GM21360 (cell line): ENCODE results near the gene ITGB7.

ENCODE experiments used
- ATAC-seq: cut with Tn5 transposase; IDR thresholded peaks from one replicate; pipeline ENCODE4 v1.9.1; 2021; ENCODE audit warnings: mild to moderate bottlenecking, moderate library complexity; ENCODE audit not compliant: unreplicated experiment

Gene ITGB7

GRCh38 chr12:53231921-53232645 lies 25.0 kb upstream of the ITGB7 start, which contains the start of gene RARG:
RARG (minus strand) TSS chr12:53232209; CDS start chr12:53227545, 4,664 bp downstream.
- ATAC-seq, result no peak

- no peak for ATAC-seq
Observed at GRCh38 chr12:53231671-53231920, 24.5 kb upstream of the ITGB7 start.

GRCh38 chr12:53230108-53230845 lies 23.2 kb upstream of the ITGB7 start:
- ATAC-seq, result no peak

GRCh38 chr12:53229454-53229853 lies 22.4 kb upstream of the ITGB7 start:
- no peak for ATAC-seq

GRCh38 chr12:53227836-53228235 lies 20.8 kb upstream of the ITGB7 start:
- ATAC-seq, result no peak

- ATAC-seq, result no peak
Observed at GRCh38 chr12:53227341-53227740, 20.3 kb upstream of the ITGB7 start.

GRCh38 chr12:53226815-53227214 lies 19.8 kb upstream of the ITGB7 start:
- ATAC-seq, result no peak

GRCh38 chr12:53225635-53226424 lies 18.8 kb upstream of the ITGB7 start:
- no peak for ATAC-seq

- ATAC-seq, result no peak
Observed at GRCh38 chr12:53224897-53225634, 18.0 kb upstream of the ITGB7 start.

GRCh38 chr12:53224061-53224896 lies 17.2 kb upstream of the ITGB7 start:
- no peak for ATAC-seq

GRCh38 chr12:53223389-53224060 lies 16.5 kb upstream of the ITGB7 start:
- no peak for ATAC-seq

- ATAC-seq, result no peak
Observed at GRCh38 chr12:53222806-53223261, 15.8 kb upstream of the ITGB7 start.

GRCh38 chr12:53222170-53222721 lies 15.2 kb upstream of the ITGB7 start:
- no peak for ATAC-seq

GRCh38 chr12:53221203-53222080 lies 14.4 kb upstream of the ITGB7 start:
- ATAC-seq, result peak; percentile 18

GRCh38 chr12:53220694-53221202 lies 13.7 kb upstream of the ITGB7 start:
- peak; percentile 62 for ATAC-seq

- peak; percentile 30 for ATAC-seq
Observed at GRCh38 chr12:53219956-53220693, 13.1 kb upstream of the ITGB7 start.

GRCh38 chr12:53219292-53219955 lies 12.4 kb upstream of the ITGB7 start:
- ATAC-seq, result peak; percentile 7
